H9 (cell line): ENCODE results near the gene ACBD3. TPM values are rescaled to one million over a fixed set of nuclear protein-coding genes. Genes with fewer than 3 reads are reported as not detected.

Experiments used
- DNase-seq: peaks from one replicate; pipeline ENCODE4 v3.0.0-alpha.2; 2017
- H2AFZ ChIP-seq: one replicate; pipeline ENCODE4 v1.6.1; 2013; ENCODE audit warnings: mild to moderate bottlenecking, low read length, control low read depth, moderate library complexity
- H2AK5ac ChIP-seq: 2 replicates; pipeline ENCODE4 v1.6.1; 2013; ENCODE audit warnings: low read length, control low read depth, mixed read lengths; ENCODE audit not compliant: insufficient read length
- H2BK120ac ChIP-seq: one replicate; pipeline ENCODE4 v1.6.1; 2013; ENCODE audit warnings: low read depth, mild to moderate bottlenecking, low read length, control low read depth, inconsistent platforms; ENCODE audit not compliant: poor library complexity, severe bottlenecking
- H2BK12ac ChIP-seq: 2 replicates; pipeline ENCODE4 v1.6.1; 2013; ENCODE audit warnings: low read length, control low read depth, mixed read lengths, low read depth; ENCODE audit not compliant: insufficient read length
- H2BK15ac ChIP-seq: 2 replicates; pipeline ENCODE4 v1.6.1; 2013; ENCODE audit warnings: low read depth, low read length, control low read depth
- H2BK20ac ChIP-seq: one replicate; pipeline ENCODE4 v1.6.1; 2013; ENCODE audit warnings: low read depth, mild to moderate bottlenecking, low read length, control low read depth, inconsistent platforms; ENCODE audit not compliant: poor library complexity, severe bottlenecking
- H2BK5ac ChIP-seq: 2 replicates; pipeline ENCODE4 v1.6.1; 2013; ENCODE audit warnings: low read length, control low read depth, mixed read lengths; ENCODE audit not compliant: insufficient read length
- H3K14ac ChIP-seq: 2 replicates; pipeline ENCODE4 v1.6.1; 2013; ENCODE audit warnings: low read length, control low read depth; ENCODE audit not compliant: insufficient read depth
- H3K18ac ChIP-seq: 2 replicates; pipeline ENCODE4 v1.6.1; 2013; ENCODE audit warnings: low read depth, mild to moderate bottlenecking, mixed read lengths, low read length, control low read depth; ENCODE audit not compliant: insufficient read length
- H3K23ac ChIP-seq: 2 replicates; pipeline ENCODE4 v1.6.1; 2013; ENCODE audit warnings: low read length, control low read depth, mixed read lengths, low read depth; ENCODE audit not compliant: insufficient read length
- H3K23me2 ChIP-seq: 2 replicates; pipeline ENCODE4 v1.6.1; 2013; ENCODE audit warnings: low read depth, mild to moderate bottlenecking, mixed read lengths, low read length, control low read depth; ENCODE audit not compliant: insufficient read length, poor library complexity, severe bottlenecking
- H3K27ac ChIP-seq: 2 replicates; pipeline ENCODE4 v1.5.1; 2013; ENCODE audit warnings: low read length, control low read depth, mixed read lengths, low read depth; ENCODE audit not compliant: insufficient read length
- H3K27me3 ChIP-seq: 2 replicates; pipeline ENCODE4 v1.6.1; 2013; ENCODE audit warnings: low read length, control low read depth, inconsistent platforms; ENCODE audit not compliant: insufficient read depth
- H3K4ac ChIP-seq: 2 replicates; pipeline ENCODE4 v1.6.1; 2013; ENCODE audit warnings: low read depth, mild to moderate bottlenecking, control low read depth, inconsistent platforms, low read length, moderate library complexity
- H3K4me1 ChIP-seq: 2 replicates; pipeline ENCODE4 v1.6.1; 2013; ENCODE audit warnings: low read length, control low read depth, inconsistent platforms; ENCODE audit not compliant: insufficient read depth
- H3K4me2 ChIP-seq: 2 replicates; pipeline ENCODE4 v1.6.1; 2013; ENCODE audit warnings: low read length, control low read depth, mixed read lengths; ENCODE audit not compliant: insufficient read length, insufficient read depth
- H3K56ac ChIP-seq: 2 replicates; pipeline ENCODE4 v1.6.1; 2013; ENCODE audit warnings: low read depth, mild to moderate bottlenecking, mixed read lengths, low read length, control low read depth; ENCODE audit not compliant: insufficient read length
- H3K79me1 ChIP-seq: 2 replicates; pipeline ENCODE4 v1.6.1; 2013; ENCODE audit warnings: low read depth, mild to moderate bottlenecking, moderate library complexity, low read length, control low read depth, inconsistent platforms; ENCODE audit not compliant: insufficient read depth, poor library complexity, severe bottlenecking
- H3K79me2 ChIP-seq: 2 replicates; pipeline ENCODE4 v1.6.1; 2013; ENCODE audit warnings: low read length, control low read depth, inconsistent platforms; ENCODE audit not compliant: insufficient read depth
- H3K9ac ChIP-seq: 2 replicates; pipeline ENCODE4 v1.6.1; 2013; ENCODE audit warnings: low read length, control low read depth, mixed read lengths; ENCODE audit not compliant: insufficient read length; ENCODE audit errors: extremely low read depth
- H3K9me3 ChIP-seq: one replicate; pipeline ENCODE4 v1.6.1; 2013; ENCODE audit warnings: low read depth, low read length, inconsistent platforms; ENCODE audit not compliant: control insufficient read depth
- H3T11ph ChIP-seq: one replicate; pipeline ENCODE4 v1.6.1; 2013; ENCODE audit warnings: mild to moderate bottlenecking, low read length, control low read depth, inconsistent platforms
- H4K20me1 ChIP-seq: one replicate; pipeline ENCODE4 v1.6.1; 2013; ENCODE audit not compliant: control insufficient read depth, insufficient read length, insufficient read depth
- H4K5ac ChIP-seq: 2 replicates; pipeline ENCODE4 v1.6.1; 2013; ENCODE audit warnings: low read depth, mild to moderate bottlenecking, mixed read lengths, low read length, control low read depth; ENCODE audit not compliant: insufficient read length
- H4K8ac ChIP-seq: replicated peaks from 2 replicates; pipeline ENCODE4 v1.6.1; 2013; ENCODE audit warnings: low read length, control low read depth, mixed read lengths, low read depth; ENCODE audit not compliant: insufficient read length
- H4K91ac ChIP-seq: 2 replicates; pipeline ENCODE4 v1.6.1; 2013; ENCODE audit warnings: low read depth, mild to moderate bottlenecking, moderate library complexity, mixed read lengths, low read length, control low read depth; ENCODE audit not compliant: insufficient read length
- H3K27ac Mint-ChIP-seq, 3 experiments: 2 replicates in 2 of 3; 3 replicates in 1 of 3; pipeline ENCODE4 v1.8.0; 2020 to 2021; ENCODE audit warnings: mixed read lengths in 3 of 3, mild to moderate bottlenecking in 1 of 3, moderate library complexity in 1 of 3
- H3K27me3 Mint-ChIP-seq: 2 replicates; pipeline ENCODE4 v1.8.0; 2021; ENCODE audit warnings: low read depth, mild to moderate bottlenecking, moderate library complexity, mixed read lengths
- H3K36me3 Mint-ChIP-seq, 3 experiments: 2 replicates in 2 of 3; 3 replicates in 1 of 3; pipeline ENCODE4 v1.8.0; 2020 to 2021; ENCODE audit warnings: low read depth in 3 of 3, mixed read lengths in 3 of 3; ENCODE audit not compliant: insufficient read depth in 1 of 3
- H3K4me1 Mint-ChIP-seq, 2 experiments: 2 replicates each; pipeline ENCODE4 v1.8.0; 2020; ENCODE audit warnings: mixed read lengths in 2 of 2
- H3K4me3 Mint-ChIP-seq, 2 experiments: 2 replicates in 1 of 2; 3 replicates in 1 of 2; pipeline ENCODE4 v1.8.0; 2020 to 2021; ENCODE audit warnings: mild to moderate bottlenecking in 2 of 2, mixed read lengths in 2 of 2, moderate library complexity in 1 of 2
- H3K9me3 Mint-ChIP-seq, 2 experiments: 2 replicates in 1 of 2; 3 replicates in 1 of 2; pipeline ENCODE4 v1.8.0; 2020; ENCODE audit warnings: mild to moderate bottlenecking in 2 of 2, mixed read lengths in 2 of 2, moderate library complexity in 1 of 2
- CTCF ChIP-seq: fragments of 200-600 bp; sonication (generic); conservative IDR thresholded peaks from 3 replicates; pipeline ENCODE4 v1.8.0; 2021; ENCODE audit warnings: antibody characterized with exemption, mild to moderate bottlenecking
- WGBS: extraction: QIAGEN DNeasy Blood & Tissue Kit; methylation state at CpG from one replicate; pipeline ENCODE4 v1.1.7; 2013; ENCODE audit warnings: missing lambda C conversion rate, low lambda C conversion rate, mixed read lengths; ENCODE audit not compliant: insufficient read length; ENCODE audit errors: extremely low coverage; 5-methylcytosine and 5-hydroxymethylcytosine counted together
- total RNA-seq: library from RNA; stranded (reverse); gene quantifications from 2 replicates; pipeline ENCODE4 v1.2.1, GENCODE V29; 2021

The ACBD3 gene
- total RNA-seq, 1 experiment from 2014 or later: 30.8 TPM

- H3K56ac ChIP-seq: no peak overlapping the region
- H3K14ac ChIP-seq: no peak overlapping the region
- no peak overlapping the region for H3K18ac ChIP-seq
- Mint-ChIP-seq H3K27me3 (no peaks in the 10 kb centered on the region), H3K9me3 (no peaks in the 10 kb centered on the region), H3K4me3 (no peak overlapping the region), H3K4me1 (peaks cover 36 to 50% of the 10 kb centered on the region in 2 experiments), H3K27ac (no peak overlapping the region), H3K36me3 (0 out of 7 replicates have a peak, but pooled peaks cover 0 to 1% (median 0%) of the 10 kb centered on the region in 3 experiments)
- DNase-seq: no peak
- H3K79me1 ChIP-seq: no peaks in the 10 kb centered on the region
- no peak overlapping the region for H2AK5ac ChIP-seq
- no peak overlapping the region for H2AFZ ChIP-seq
- H2BK120ac ChIP-seq: no peak overlapping the region
- H3K9me3 ChIP-seq: no peaks in the 10 kb centered on the region
- no peaks in the 10 kb centered on the region for H4K20me1 ChIP-seq
- H2BK12ac ChIP-seq: no peak overlapping the region
- no peak overlapping the region for H2BK20ac ChIP-seq
- no CpG with 5 or more reads among the region's 5 CpGs for WGBS
- no peaks in the 10 kb centered on the region for H3K27me3 ChIP-seq
- no peak overlapping the region for H3T11ph ChIP-seq
- no peaks in the 10 kb centered on the region for H3K79me2 ChIP-seq
- H3K23me2 ChIP-seq: no peaks in the 10 kb centered on the region
- no peak overlapping the region for H2BK15ac ChIP-seq
- no peak overlapping the region for H3K23ac ChIP-seq
- no peak overlapping the region for H2BK5ac ChIP-seq
- H3K4me1 ChIP-seq: no peaks in the 10 kb centered on the region; the same call in 1 of the 2 replicates
- no peak overlapping the region for H4K5ac ChIP-seq
- no peak for TF ChIP-seq CTCF
- no peak overlapping the region for H3K4me2 ChIP-seq
- no peak overlapping the region for H4K8ac ChIP-seq
- H3K27ac ChIP-seq: no peak overlapping the region
- no peak overlapping the region for H3K9ac ChIP-seq
- no peak overlapping the region for H4K91ac ChIP-seq
- H3K4ac ChIP-seq: no peak overlapping the region
Observed at GRCh38 chr1:226131639-226132038, 54.9 kb downstream of the ACBD3 start.
